ENCODE results near the gene MAP4K2. TPM values are rescaled to one million over a fixed set of nuclear protein-coding genes. Genes with fewer than 3 reads are reported as not detected.

MAP4K2 gene
- total RNA-seq, 1 experiment from 2014 or later: 24.7 TPM

- Histone ChIP-seq H3K27ac (ENCODE audit: insufficient read length, low read depth, low read length) (no peak overlapping the region), H3K4me2 (ENCODE audit: insufficient read depth, insufficient read length, low read length) (peak overlapping the region; percentile 91), H3K56ac (ENCODE audit: insufficient read length, low read depth, low read length) (no peak overlapping the region), H3K23ac (ENCODE audit: insufficient read length, low read depth, low read length) (no peak overlapping the region), H4K5ac (ENCODE audit: insufficient read length, low read depth, low read length) (no peak overlapping the region), H3K4ac (ENCODE audit: low read depth, low read length) (no peak overlapping the region), H3K9me3 (ENCODE audit: control insufficient read depth, low read depth, low read length) (no peaks in the 10 kb centered on the region), H3T11ph (ENCODE audit: low read length) (no peak overlapping the region), H4K20me1 (ENCODE audit: control insufficient read depth, insufficient read depth, insufficient read length) (no peaks in the 10 kb centered on the region), H3K79me1 (ENCODE audit: insufficient read depth, low read depth, low read length, poor library complexity, severe bottlenecking) (no peaks in the 10 kb centered on the region), H2BK20ac (ENCODE audit: low read depth, low read length, poor library complexity, severe bottlenecking) (no peak overlapping the region), H3K79me2 (ENCODE audit: insufficient read depth, low read length) (no peaks in the 10 kb centered on the region), H3K18ac (ENCODE audit: insufficient read length, low read depth, low read length) (no peak overlapping the region), H2BK5ac (ENCODE audit: insufficient read length, low read length) (no peak overlapping the region), H2AFZ (ENCODE audit: low read length) (no peak overlapping the region), H3K4me1 (ENCODE audit: insufficient read depth, low read length) (no peaks in the 10 kb centered on the region; the same call in 1 of the 2 replicates), H3K9ac (ENCODE audit: extremely low read depth, insufficient read length, low read length) (no peak overlapping the region), H3K14ac (ENCODE audit: insufficient read depth, low read length) (no peak overlapping the region), H2AK5ac (ENCODE audit: insufficient read length, low read length) (no peak overlapping the region), H2BK120ac (ENCODE audit: low read depth, low read length, poor library complexity, severe bottlenecking) (no peak overlapping the region), H2BK15ac (ENCODE audit: low read depth, low read length) (no peak overlapping the region), H3K23me2 (ENCODE audit: insufficient read length, low read depth, low read length, poor library complexity, severe bottlenecking) (peaks cover 43% of the 10 kb centered on the region), H2BK12ac (ENCODE audit: insufficient read length, low read depth, low read length) (no peak overlapping the region), H4K8ac (replicated peaks; ENCODE audit: insufficient read length, low read depth, low read length) (no peak overlapping the region), H3K27me3 (ENCODE audit: insufficient read depth, low read length) (peaks cover 1% of the 10 kb centered on the region; the same call in 1 of the 2 replicates), H4K91ac (ENCODE audit: insufficient read length, low read depth, low read length) (no peak overlapping the region)
- H3K27ac Mint-ChIP-seq: no peak overlapping the region
- peaks cover 45% of the 10 kb centered on the region for H3K27me3 Mint-ChIP-seq (ENCODE audit: low read depth)
- no peak for DNase-seq
- TF ChIP-seq, protein P1, sequence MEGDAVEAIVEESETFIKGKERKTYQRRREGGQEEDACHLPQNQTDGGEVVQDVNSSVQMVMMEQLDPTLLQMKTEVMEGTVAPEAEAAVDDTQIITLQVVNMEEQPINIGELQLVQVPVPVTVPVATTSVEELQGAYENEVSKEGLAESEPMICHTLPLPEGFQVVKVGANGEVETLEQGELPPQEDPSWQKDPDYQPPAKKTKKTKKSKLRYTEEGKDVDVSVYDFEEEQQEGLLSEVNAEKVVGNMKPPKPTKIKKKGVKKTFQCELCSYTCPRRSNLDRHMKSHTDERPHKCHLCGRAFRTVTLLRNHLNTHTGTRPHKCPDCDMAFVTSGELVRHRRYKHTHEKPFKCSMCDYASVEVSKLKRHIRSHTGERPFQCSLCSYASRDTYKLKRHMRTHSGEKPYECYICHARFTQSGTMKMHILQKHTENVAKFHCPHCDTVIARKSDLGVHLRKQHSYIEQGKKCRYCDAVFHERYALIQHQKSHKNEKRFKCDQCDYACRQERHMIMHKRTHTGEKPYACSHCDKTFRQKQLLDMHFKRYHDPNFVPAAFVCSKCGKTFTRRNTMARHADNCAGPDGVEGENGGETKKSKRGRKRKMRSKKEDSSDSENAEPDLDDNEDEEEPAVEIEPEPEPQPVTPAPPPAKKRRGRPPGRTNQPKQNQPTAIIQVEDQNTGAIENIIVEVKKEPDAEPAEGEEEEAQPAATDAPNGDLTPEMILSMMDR (conservative IDR thresholded peaks at IDR 0.05): no peak
- H3K4me1 Mint-ChIP-seq: peaks cover 28 to 30% of the 10 kb centered on the region in 2 experiments
- H3K36me3 Mint-ChIP-seq (ENCODE audit: insufficient read depth in 1 of 3, low read depth in 3 of 3): peaks cover 0 to 3% (median 2%) of the 10 kb centered on the region in 3 experiments; a peak in 2 of 7 replicates
- H3K9me3 Mint-ChIP-seq: no peaks in the 10 kb centered on the region
- WGBS (ENCODE audit: extremely low coverage, insufficient read length, low lambda C conversion rate): no CpG with 5 or more reads among the region's 20 CpGs
- peak overlapping the region; percentile 69 to 93 for H3K4me3 Mint-ChIP-seq
Observed at GRCh38 chr11:64745189-64745520, 57.9 kb downstream of the MAP4K2 start.

Measured in H9 (cell line).